OCI-LY3 (cell line): Measurements from ENCODE around the gene CMIP.

Experiments used
- EZH2phosphoT487 ChIP-seq: fragments of 200-600 bp; shearing (Covaris generic); IDR thresholded peaks from 2 replicates; pipeline ENCODE4 v1.6.1; 2018; ENCODE audit warnings: antibody characterized with exemption, mixed run types, low read depth
- TF ChIP-seq, protein P1 (sequence below): fragments of 200-600, 300-600 bp; sonication (generic); IDR thresholded peaks from 2 replicates; pipeline ENCODE4 v1.5.1; 2014; ENCODE audit warnings: antibody characterized with exemption, low read length, low read depth

DNA sequence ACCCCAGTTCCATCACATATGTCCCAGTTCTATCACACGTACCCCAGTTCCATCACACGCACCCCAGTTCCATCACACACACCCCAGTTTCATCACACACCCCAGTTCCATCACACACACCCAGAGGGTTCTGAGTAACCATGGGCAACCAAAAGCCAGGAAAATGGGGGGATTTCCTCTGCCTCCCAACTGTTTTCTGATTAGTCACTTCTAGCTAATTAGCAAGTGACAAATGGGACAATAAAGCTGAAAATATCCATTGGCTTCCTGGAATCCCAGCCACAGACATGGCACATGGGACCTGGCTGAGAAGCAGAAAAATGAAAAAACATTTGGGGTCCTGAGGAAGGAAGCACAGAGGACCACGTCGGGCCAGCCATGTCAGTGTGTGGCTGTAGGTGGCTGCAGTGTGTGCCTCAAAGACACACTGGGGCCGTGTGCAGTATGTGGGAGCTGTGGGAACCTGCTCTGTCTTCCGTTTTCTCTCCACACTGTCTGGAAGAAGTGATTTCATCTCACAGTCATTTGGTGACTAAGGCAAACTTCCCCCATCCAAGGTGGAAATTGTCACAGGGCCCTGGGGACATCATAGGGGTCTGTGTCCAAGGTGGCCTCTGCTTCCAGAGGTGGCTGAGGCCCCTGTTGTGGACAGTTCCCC is 106.7 kb downstream of the CMIP start:
- TF ChIP-seq, protein P1, sequence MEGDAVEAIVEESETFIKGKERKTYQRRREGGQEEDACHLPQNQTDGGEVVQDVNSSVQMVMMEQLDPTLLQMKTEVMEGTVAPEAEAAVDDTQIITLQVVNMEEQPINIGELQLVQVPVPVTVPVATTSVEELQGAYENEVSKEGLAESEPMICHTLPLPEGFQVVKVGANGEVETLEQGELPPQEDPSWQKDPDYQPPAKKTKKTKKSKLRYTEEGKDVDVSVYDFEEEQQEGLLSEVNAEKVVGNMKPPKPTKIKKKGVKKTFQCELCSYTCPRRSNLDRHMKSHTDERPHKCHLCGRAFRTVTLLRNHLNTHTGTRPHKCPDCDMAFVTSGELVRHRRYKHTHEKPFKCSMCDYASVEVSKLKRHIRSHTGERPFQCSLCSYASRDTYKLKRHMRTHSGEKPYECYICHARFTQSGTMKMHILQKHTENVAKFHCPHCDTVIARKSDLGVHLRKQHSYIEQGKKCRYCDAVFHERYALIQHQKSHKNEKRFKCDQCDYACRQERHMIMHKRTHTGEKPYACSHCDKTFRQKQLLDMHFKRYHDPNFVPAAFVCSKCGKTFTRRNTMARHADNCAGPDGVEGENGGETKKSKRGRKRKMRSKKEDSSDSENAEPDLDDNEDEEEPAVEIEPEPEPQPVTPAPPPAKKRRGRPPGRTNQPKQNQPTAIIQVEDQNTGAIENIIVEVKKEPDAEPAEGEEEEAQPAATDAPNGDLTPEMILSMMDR, result no peak
- no peak for TF ChIP-seq EZH2phosphoT487
